HG03045 (cell line): ENCODE results near the gene PLCL1.

Source experiments
- ATAC-seq: cut with Tn5 transposase; IDR thresholded peaks from one replicate; pipeline ENCODE4 v1.9.1; 2021; ENCODE audit warnings: mild to moderate bottlenecking, moderate library complexity; ENCODE audit not compliant: unreplicated experiment

PLCL1 gene

GRCh38 chr2:197852108-197852507 lies 47.7 kb downstream of the PLCL1 start:
- no peak for ATAC-seq

DNA sequence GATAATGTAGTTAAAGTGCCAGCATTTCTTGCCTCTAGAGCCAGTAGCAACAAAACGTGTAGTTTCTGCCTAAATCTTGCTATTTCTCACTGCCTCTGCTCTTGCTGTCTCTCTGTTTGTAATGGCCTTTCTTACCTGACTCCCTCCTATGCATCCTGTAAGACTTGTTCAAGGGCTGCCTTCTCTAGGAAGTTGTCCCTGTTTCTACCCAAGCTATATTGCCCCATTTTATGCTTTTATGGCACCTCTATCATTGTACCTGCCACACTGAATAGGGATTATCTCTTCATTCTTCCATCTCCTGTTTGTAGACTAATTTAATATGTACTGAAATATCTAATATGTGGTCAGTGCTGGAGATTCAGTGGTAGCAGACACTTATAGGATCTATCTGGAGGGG lies 49.2 kb downstream of the PLCL1 start:
- no peak for ATAC-seq

DNA sequence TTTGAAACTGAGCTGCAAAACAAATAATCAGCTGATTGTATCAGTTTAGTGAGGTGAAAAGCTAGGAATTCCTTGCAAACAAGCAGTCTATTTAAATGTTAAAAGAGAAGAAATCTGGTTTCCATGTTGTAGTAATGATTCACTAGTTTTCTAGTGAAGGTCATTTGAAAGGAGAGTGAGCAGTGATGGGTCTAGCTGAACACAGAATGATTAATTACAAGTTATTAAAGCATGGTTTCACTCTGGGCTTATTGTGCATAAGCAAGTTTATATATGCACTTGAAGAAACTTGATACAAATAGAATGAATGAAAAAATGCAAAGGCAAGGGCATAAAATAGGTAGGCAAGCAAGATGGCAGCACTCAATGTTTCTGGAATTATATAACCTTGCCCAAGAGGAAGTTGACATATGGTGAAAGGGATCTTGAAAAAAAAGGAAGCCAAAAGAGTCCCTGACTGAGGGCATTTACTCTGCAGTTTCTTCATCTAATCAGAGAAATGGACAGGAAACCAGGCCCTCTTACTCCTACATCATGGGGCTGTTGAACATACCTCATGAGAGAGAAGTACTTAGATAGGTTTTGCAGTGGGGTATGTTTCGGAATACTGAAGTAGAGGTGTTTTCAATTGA lies 53.2 kb downstream of the PLCL1 start:
- ATAC-seq, result no peak

- no peak for ATAC-seq
Observed at GRCh38 chr2:197858607-197859140, 54.3 kb downstream of the PLCL1 start.

DNA sequence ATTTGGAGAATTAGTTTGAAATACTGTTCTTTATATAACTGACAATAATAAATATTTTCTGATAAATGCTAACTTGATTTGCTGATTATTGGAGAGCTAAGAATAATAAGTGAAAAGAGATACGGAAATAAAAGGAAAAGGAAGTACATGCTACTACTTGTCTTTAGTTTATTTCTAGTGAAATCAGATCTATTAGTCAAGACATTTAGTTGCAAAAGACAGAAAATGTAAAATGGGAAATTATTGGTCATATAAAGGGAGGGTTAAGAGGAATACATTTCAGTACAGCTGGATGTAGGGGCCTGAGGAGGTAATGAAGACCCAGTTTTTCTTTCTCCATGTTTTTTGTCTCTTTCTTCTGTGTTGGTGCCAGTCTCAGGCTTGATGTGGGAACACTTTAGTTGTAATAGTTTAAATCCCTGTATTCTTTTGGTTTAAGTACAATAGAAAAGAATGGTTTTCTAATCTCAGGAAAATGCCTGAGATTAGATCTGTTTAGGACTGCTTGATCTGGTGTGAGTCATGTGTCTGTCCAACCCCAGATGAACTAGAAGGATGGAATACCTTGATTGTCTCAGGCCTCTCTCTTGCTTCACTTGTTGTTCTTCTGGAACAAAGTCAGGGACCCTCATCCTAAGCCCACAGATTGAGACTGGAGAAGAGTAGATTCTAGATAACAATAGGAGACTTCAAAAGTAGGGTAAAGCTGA lies 58.0 kb downstream of the PLCL1 start:
- ATAC-seq, result no peak

GRCh38 chr2:197863744-197864143 lies 59.4 kb downstream of the PLCL1 start:
- ATAC-seq, result no peak

DNA sequence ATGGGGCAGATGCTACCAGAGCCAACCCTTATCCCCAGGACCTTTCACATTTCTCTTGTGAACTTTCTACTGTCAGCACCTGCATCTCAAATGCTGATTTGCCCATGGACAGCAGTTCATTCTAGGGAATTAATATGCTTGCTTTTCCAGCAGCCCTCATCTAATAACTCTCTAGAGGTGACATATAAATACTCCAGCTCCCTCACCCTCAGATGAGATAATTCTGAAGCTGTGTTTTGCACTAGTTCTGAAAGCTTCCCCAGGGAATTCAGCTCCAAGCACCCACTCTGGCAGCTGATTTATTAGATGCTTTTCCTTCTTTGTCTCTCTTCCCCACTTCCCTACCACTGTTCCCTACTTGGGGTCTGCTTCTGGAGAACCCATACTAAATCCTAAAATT lies 62.1 kb downstream of the PLCL1 start:
- ATAC-seq, result no peak

GRCh38 chr2:197867033-197867432 lies 62.6 kb downstream of the PLCL1 start:
- no peak for ATAC-seq

DNA sequence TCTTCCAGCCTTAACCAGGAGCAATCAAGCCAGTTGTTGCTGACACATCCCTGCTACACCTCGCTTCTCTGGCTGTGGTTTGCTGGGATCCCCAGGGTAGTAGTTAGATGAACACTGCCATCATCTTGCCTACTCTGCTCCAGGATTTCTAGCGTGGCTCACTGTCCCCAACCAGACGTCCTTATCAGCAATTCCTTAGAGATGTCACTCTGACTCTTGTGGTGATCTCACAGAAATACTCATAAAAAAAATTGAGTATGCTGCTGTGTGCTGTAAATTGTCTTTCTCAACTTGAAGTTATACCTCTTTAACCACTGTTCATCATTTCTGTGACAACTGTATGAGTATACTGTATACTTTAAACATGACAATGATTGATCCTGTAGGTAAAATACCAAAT lies 63.2 kb downstream of the PLCL1 start:
- ATAC-seq, result no peak

- ATAC-seq, result no peak
Observed at GRCh38 chr2:197868206-197868605, 63.8 kb downstream of the PLCL1 start.

DNA sequence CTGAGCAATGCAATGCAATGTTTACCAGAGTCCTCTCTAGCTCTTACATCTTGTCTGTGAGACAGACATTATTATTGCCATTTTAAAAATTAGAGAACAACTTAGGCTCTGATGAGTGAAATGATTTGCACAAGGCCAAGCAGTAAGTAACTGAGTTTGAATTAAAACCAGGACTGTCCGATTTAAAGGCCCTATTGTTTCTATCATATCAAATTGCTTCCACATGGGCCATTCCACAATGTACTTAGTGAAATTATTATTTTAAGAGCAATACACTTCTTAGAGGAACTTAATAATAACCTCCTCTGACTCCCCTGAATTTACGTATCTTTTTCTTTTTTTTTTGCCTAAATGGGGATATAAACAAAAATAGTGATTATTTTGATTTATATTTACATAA lies 64.6 kb downstream of the PLCL1 start:
- ATAC-seq, result no peak

- ATAC-seq, result no peak
Observed at GRCh38 chr2:197869501-197870111, 65.2 kb downstream of the PLCL1 start.

DNA sequence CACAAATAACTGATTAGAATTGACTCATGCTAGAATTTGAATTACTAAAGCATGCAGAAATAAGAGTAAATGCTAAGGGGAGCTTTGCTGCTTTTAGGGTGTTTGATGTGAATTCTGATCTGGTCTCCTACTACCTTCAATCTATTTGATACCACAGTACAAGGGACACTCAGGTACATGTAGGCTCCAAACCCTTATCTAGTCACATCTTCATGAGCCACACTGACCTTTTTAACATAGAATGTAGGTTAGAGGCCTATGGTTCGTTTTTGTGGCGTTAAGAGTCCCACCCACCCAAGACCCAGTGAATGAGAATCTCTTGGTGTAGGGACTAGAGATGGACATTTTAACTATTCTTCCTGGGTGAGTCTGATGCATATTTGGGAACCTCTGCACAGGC lies 65.7 kb downstream of the PLCL1 start:
- no peak for ATAC-seq

DNA sequence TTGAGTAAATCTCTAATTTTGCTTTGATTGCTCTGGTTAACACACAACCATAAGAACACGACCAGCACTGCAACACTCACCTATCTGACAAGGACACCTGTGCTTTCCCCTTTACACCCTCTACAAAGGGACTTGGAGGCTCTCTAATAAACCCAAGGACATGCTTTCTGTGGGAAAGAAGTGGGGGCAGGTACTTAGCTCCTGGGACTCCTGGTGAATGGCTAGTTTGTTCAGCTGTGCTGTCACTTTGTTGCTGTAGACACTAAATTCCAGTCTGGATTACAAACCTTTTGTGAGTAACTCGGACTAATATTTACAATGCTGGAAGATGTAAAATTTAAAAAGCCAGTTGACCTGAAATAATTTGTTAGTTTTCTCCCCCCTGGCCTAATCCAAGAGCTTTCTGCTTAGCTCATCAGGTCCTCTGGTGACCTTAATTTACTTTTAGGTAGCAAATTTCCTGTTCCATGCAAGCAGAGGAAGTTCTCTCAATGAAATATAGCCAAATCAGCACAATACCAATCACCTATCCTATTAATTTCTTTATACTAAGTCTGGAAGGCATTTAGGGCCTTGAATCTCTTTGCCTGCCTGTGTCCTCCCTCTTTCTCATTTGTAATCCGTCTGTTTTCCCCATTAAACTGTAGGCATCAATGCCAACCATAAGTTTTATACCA lies 67.5 kb downstream of the PLCL1 start:
- ATAC-seq, result no peak

DNA sequence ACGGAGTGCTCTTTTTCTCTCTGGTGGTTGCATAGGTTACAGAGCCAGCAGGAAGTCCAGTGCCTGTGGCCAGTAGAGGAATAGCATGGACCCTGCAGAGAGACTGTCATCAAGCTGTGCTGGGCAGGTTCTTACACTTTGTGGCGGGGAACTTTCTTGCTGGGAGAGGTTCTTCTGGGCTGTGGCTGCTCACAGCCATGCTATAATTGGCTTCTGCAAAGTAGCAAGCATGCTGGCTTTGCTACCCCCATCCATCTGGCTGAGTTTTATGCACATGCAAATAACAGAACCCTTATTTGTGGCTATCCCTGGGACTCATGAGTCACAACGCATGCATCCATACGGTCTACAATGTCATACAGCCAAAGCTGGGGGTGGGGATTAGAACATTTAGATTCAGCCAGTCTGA lies 68.9 kb downstream of the PLCL1 start:
- ATAC-seq, result no peak

DNA sequence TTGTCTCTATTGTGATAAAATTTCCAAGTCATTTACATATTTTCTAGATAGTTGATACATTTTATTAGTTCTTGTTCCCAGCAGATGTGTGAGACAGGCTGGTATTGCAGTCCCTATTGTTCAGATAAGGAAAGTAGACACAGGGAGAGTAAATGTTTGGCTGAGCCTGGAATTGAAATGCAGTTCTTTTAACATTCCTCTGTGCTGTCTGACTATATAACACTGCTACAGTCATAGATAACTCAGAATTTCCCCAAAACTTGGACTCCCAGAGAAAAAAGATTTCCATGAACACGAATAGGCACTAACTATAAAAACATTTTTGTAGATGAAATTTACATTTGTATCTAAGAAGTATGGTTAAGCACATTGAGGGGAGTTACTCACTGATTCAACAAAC lies 71.4 kb downstream of the PLCL1 start:
- ATAC-seq, result no peak

- ATAC-seq, result no peak
Observed at GRCh38 chr2:197876524-197876923, 72.1 kb downstream of the PLCL1 start.

- ATAC-seq, result no peak
Observed at GRCh38 chr2:197877038-197877437, 72.6 kb downstream of the PLCL1 start.

DNA sequence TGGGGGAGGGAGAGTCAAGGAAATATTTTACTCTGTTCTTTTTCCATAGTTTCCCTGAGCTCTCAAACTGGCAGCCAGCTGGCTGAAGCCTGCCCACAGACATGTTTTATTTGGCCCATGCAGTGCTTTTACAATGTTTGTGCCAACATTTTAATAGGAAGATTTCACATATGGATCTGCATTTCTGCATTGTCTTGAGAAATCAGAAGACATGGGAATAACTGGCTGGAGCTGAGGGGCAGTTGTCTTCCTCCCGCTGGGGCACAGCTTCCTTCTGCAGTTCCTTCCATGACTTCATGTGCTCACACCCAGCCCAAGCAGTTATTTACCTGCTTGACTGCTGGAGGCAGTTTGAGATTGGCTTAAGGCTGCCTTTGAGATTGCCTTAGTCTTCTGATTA lies 74.4 kb downstream of the PLCL1 start:
- no peak for ATAC-seq

DNA sequence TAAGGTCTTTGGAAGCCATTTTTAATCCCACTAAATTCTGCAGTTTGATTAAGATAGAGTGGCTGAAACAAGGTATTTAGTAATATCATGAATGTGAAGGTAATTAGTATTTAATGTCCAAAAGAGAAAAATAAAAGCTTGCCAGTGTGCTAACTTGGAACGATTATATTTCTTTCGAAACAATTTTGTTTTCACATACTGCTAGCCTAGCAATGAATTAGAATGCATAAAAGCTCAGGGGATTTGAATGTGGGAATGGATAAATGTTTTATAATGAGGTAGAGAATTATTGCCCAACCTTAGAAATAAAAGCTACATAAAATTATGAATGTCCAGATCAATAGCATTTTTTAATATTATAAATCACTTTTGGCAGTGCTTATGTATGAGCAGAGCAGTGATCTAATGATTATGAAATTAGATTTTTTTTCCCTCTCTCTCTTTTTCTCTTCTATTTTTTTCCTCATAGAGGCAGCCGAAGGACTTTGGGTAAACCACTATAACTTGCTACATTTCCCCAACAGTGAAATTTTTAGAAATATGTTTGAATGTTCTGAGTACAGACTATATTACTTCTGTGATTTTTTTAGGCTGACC lies 75.5 kb downstream of the PLCL1 start:
- no peak for ATAC-seq

- no peak for ATAC-seq
Observed at GRCh38 chr2:197883354-197884032, 79.1 kb downstream of the PLCL1 start.
